ENCODE results near the gene CC2D2A. TPM values are rescaled to one million over a fixed set of nuclear protein-coding genes. Genes with fewer than 3 reads are reported as not detected.

Gene CC2D2A
- total RNA-seq, 1 experiment from 2014 or later = 10.2 TPM

DNA sequence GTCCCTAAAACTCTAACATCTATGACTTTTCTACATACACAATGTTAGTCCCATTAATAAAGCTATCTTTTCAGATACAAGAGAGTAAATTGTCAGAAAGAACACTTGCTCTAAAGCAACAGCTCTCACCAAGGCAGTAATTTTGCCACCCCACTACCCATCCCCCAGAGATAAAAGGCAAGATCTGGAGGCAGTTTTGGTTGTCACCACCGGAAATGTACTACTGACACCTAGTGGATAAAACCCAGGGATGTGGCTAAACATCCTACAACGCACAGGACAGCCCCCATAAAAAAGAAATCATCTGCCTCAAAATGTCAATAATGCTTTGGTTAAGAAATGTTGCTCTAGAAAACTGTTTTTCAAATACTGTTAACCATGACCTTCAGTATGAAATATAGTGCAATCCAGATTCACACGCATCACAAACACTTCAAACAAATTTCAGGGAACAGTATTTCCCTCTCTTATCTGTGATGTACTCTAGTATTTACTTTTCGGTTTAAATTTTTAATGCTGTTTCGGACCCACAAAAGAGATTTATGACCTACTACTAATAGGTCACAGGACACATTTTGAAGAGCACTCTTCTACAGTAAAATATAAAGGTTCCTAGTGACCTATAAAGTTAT is 180.3 kb downstream of the CC2D2A start:
- Mint-ChIP-seq H3K27me3 (ENCODE audit: low read depth) (no peaks in the 10 kb centered on the region), H3K36me3 (no peaks in the 10 kb centered on the region), H3K9me3 (no peaks in the 10 kb centered on the region), H3K4me1 (peaks cover 40% of the 10 kb centered on the region), H3K4me3 (0 out of 2 replicates have a peak overlapping the region, but pooled peaks have one; percentile 29), H3K27ac (peak overlapping the region; percentile 96)
- ATAC-seq = peak; percentile 76
- ChIA-PET CTCF (interaction anchor here (0.5 to 3.6 kb wide), 4 partner anchors 171 to 452 kb away, joined by 3 to 27 read pairs (median 4); partner anchors contain the start of gene CC2D2A), POLR2A (interaction anchor here (1.0 kb wide), 1 partner anchor 171 kb away, joined by 4 read pairs; no protein-coding TSS in a partner anchor)
- DNase-seq (ENCODE audit: low spot score) = peak; percentile 37
- TF ChIP-seq TP53 (CRISPR knock-in tag; IDR thresholded peaks at IDR 0.05) = no peak
- no peak for TF ChIP-seq FOXK1 (CRISPR knock-in tag; IDR thresholded peaks at IDR 0.05)
- TF ChIP-seq, protein P1, sequence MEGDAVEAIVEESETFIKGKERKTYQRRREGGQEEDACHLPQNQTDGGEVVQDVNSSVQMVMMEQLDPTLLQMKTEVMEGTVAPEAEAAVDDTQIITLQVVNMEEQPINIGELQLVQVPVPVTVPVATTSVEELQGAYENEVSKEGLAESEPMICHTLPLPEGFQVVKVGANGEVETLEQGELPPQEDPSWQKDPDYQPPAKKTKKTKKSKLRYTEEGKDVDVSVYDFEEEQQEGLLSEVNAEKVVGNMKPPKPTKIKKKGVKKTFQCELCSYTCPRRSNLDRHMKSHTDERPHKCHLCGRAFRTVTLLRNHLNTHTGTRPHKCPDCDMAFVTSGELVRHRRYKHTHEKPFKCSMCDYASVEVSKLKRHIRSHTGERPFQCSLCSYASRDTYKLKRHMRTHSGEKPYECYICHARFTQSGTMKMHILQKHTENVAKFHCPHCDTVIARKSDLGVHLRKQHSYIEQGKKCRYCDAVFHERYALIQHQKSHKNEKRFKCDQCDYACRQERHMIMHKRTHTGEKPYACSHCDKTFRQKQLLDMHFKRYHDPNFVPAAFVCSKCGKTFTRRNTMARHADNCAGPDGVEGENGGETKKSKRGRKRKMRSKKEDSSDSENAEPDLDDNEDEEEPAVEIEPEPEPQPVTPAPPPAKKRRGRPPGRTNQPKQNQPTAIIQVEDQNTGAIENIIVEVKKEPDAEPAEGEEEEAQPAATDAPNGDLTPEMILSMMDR (IDR thresholded peaks at IDR 0.05) = 0 out of 2 replicates have a peak, but pooled peaks have one; percentile 36

Other genes starting within 250 kb of the CC2D2A start
- 0.04 TPM in 1 of 3 replicates, not detected in the others for gene C1QTNF7, start 41.8 kb upstream of the CC2D2A start, total RNA-seq (2021)
- gene FBXL5, start 185.5 kb downstream of the CC2D2A start, total RNA-seq (2021) = 57.0 to 69.6 TPM (median 61.9 TPM) in 3 replicates
- 22.9 to 28.4 TPM (median 25.8 TPM) in 3 replicates for gene FAM200B, start 211.9 kb downstream of the CC2D2A start, total RNA-seq (2021)
- 1.1 to 1.9 TPM (median 1.4 TPM) in 3 replicates for gene BST1, start 233.2 kb downstream of the CC2D2A start, total RNA-seq (2021)

Measured in WTC11 (cell line).